Activated naive CD8-positive, alpha-beta T cell (primary cell): ENCODE results near the gene AKAP1.

ENCODE experiments used
- H3K27ac Mint-ChIP-seq: one replicate; pipeline ENCODE4 v1.8.0; 2021; ENCODE audit warnings: mixed read lengths
- H3K27me3 Mint-ChIP-seq: one replicate; pipeline ENCODE4 v1.8.0; 2021; ENCODE audit warnings: mixed read lengths
- H3K36me3 Mint-ChIP-seq: one replicate; pipeline ENCODE4 v1.8.0; 2021; ENCODE audit warnings: mixed read lengths
- H3K4me1 Mint-ChIP-seq: one replicate; pipeline ENCODE4 v1.8.0; 2021; ENCODE audit warnings: low read depth, mixed read lengths
- H3K4me3 Mint-ChIP-seq: one replicate; pipeline ENCODE4 v1.8.0; 2021; ENCODE audit warnings: mild to moderate bottlenecking, mixed read lengths
- H3K9me3 Mint-ChIP-seq: one replicate; pipeline ENCODE4 v1.8.0; 2021; ENCODE audit warnings: low read depth, mixed read lengths

The AKAP1 gene

DNA sequence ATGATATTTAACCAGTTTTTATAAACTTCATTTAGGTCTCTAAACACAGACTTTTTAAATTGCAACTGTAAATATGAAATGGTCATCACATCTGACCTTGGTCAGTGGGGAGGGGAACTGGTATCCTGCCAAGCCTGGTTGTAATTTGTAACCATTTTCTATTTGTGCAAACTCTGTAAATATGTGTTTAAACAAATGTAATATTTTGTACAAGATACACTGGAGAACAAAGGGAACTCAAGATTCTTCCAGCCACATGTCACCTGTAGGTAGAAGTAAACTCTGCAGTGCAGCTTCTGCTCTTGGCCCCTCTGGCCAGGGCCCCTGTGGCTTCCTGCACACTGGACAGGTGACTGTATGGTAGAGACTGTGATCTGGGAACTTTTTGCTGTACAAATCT is 35.8 kb downstream of the AKAP1 start:
- Mint-ChIP-seq H3K9me3 (no peaks in the 10 kb centered on the region), H3K27me3 (no peaks in the 10 kb centered on the region), H3K4me1 (no peaks in the 10 kb centered on the region), H3K4me3 (no peak overlapping the region), H3K27ac (no peak overlapping the region), H3K36me3 (peaks cover 10% of the 10 kb centered on the region)

DNA sequence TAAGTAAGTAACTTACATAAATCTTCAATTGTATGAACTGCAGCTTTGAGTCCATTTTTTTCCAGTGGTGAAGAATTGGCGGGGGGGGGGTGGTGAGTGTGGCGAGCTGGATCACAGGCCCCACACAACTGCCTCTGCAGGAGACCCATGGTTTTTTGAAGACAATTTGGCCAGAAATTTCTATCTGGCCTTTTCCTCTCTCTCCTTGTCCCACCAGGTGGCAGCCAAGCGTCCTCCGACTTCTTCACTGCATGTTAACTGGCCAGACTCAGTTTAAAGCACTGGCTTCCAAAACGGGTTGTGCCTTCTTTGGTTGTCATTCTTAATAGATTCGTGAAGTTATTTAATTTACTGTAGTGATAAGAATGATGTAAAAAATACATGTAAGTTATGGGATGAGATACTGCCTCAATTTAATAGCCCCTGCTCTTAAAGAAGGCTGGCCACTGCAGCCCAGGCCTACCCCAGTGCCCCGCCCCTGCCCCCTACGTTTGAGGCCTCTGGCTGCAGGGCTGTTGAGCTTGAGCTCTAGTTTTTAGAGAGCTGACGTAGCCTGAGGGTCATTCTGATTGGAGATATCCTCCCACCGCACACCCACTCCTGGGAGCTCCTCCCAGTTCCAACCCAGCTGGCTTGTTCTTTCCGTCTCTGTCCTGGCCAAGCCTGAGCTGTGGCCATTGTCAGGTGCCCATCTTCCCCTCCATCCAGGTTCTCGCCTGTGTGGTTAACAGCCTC is 36.4 kb downstream of the AKAP1 start:
- Mint-ChIP-seq H3K9me3 (no peaks in the 10 kb centered on the region), H3K4me3 (no peak overlapping the region), H3K27me3 (no peaks in the 10 kb centered on the region), H3K36me3 (peaks cover 10% of the 10 kb centered on the region), H3K4me1 (no peaks in the 10 kb centered on the region), H3K27ac (no peak overlapping the region)

DNA sequence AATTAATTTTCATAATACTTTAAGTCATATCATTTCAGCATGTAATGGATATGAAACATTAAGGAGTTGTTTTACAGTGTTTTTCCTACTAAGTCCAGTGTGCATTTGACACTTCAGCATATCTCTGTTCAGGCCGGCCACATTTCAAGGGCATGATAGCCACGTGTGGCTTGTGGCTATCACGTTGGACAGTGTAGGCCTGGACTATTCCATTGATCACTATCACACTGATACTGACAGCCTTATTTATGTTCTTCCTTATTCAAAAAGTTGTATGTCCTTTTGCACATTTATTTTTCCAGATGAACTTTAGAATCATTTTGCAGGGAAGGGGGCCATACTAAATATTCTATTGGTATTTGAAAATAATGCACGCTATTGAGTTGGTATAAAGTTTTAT is 39.0 kb downstream of the AKAP1 start:
- Mint-ChIP-seq H3K27ac (no peak overlapping the region), H3K36me3 (peaks cover 3% of the 10 kb centered on the region), H3K4me3 (no peak overlapping the region), H3K4me1 (no peaks in the 10 kb centered on the region), H3K9me3 (no peaks in the 10 kb centered on the region), H3K27me3 (no peaks in the 10 kb centered on the region)

DNA sequence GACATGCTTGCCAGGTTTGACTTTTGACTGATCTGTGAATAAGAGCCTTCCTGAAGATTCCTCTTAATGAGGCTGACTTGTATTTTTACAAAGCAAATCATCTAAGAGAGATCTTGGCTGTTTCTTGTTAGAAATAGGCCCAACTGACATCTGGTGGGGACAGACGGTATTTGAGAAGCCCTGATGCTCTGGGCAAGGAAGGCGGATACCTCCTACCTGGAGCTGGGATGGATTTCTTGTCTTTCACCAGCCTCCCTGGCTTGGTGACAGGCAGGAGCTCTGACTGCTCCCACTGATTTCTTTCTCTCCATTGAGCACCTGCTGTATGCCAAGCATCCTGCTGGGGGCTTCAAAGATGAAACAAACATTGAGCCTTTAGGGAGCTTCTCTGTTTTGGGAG is 40.4 kb downstream of the AKAP1 start:
- peaks cover 3% of the 10 kb centered on the region for H3K36me3 Mint-ChIP-seq
- H3K4me3 Mint-ChIP-seq, result no peak overlapping the region
- no peaks in the 10 kb centered on the region for H3K4me1 Mint-ChIP-seq
- H3K27ac Mint-ChIP-seq, result no peak overlapping the region
- H3K9me3 Mint-ChIP-seq, result no peaks in the 10 kb centered on the region
- no peaks in the 10 kb centered on the region for H3K27me3 Mint-ChIP-seq

DNA sequence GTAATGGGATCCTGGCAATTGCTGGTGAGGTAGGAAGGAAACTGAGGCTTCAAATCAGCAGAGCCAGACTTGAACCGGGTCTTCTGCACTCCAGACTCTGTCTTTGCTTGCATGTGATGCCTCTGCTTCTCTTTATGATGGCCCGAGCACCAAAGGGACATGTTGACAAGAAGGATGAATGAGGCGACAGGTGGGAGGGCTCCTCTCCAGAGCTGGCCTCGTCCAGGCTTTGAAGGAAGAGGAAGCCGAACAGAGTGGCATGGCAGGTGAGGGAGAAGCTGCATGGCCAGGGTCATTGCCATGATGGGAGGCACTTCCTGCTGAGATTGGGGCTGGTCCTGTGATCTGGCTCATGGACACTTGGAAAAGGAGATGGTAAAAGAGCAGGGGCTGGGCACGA is 40.8 kb downstream of the AKAP1 start:
- H3K27ac Mint-ChIP-seq, result peak overlapping the region; percentile 1
- peaks cover 1% of the 10 kb centered on the region for H3K4me1 Mint-ChIP-seq
- no peaks in the 10 kb centered on the region for H3K9me3 Mint-ChIP-seq
- H3K4me3 Mint-ChIP-seq, result no peak overlapping the region
- H3K36me3 Mint-ChIP-seq, result no peaks in the 10 kb centered on the region
- no peaks in the 10 kb centered on the region for H3K27me3 Mint-ChIP-seq

DNA sequence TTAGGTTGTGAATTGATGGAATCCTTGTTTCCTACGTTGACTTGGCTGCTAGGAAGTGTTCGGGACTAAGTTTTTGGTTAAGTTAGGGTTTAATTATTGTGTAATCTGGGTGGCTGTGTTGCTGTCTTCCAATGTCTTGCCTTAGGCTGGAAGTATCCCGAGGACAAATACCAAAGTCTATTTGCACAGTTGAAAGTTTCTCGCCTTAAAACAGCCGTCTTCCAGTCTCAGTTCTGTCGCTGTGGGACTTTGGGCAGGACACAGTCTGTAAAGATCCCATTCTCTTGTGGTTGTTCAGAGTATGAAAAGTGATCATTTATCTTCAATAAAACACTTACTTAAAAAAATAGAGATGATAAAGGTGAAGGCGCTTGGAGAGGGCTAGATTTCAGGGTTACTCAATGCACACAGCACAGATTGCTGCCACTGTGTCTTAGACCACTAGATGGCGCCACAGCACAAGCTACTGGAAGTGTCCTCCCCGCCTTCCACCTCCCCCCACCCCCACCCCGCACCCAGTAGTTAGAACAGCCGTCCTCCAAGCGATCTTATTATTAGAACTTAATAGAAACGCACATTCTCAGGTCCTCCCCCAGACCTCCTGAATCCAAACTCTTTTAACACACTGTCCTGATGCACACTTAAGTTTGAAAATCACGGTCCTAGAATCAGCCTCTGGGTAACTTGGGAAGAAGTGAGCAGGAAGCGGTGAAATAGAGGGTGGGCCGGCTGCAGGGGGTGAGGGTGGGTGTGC is 45.8 kb downstream of the AKAP1 start:
- Mint-ChIP-seq H3K9me3 (no peaks in the 10 kb centered on the region), H3K4me3 (peak overlapping the region; percentile 5), H3K36me3 (no peaks in the 10 kb centered on the region), H3K4me1 (peaks cover 7% of the 10 kb centered on the region), H3K27me3 (no peaks in the 10 kb centered on the region), H3K27ac (no peak overlapping the region)

DNA sequence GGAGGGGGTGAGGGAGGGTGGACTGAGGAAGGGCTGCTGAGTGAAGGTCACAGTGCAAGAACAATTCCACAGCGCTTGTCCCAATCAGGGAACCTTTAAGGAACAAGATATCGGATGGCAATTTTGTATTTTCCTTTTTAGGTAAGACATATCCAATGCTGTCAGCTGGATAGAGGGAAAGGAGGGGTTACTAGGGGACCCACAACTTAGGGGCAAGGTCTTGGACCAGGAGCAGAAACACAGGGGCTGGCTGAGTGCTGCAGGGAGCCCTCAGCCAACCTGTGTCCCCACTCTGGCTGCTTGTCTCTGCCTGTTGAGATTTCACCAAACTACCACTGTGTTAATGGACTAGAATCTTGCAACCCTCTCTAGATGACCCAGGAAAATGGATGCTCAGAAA is 47.6 kb downstream of the AKAP1 start:
- Mint-ChIP-seq H3K36me3 (no peaks in the 10 kb centered on the region), H3K4me1 (peaks cover 12% of the 10 kb centered on the region), H3K9me3 (no peaks in the 10 kb centered on the region), H3K27ac (no peak overlapping the region), H3K4me3 (no peak overlapping the region), H3K27me3 (no peaks in the 10 kb centered on the region)

DNA sequence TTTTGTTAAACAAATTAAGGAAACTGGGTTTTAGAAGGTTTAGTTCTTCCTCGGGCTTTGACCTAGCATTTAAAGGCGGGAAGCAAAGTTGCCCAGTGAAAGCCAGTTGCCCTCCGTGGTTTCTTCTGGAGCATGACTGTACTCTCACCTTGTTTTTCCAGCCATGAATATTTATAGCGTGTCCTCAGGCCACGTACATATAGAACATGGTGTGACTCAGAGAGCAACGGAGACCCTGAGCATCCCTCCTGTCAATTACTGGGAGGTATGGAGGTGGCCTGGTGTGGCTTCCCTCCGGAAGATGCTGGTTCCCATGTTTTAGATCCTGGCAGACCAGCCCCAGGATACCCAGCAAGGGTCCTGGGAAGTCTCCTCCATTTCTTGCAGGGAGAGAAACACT is 48.4 kb downstream of the AKAP1 start:
- Mint-ChIP-seq H3K4me3 (no peak overlapping the region), H3K4me1 (peaks cover 12% of the 10 kb centered on the region), H3K27me3 (no peaks in the 10 kb centered on the region), H3K9me3 (no peaks in the 10 kb centered on the region), H3K27ac (no peak overlapping the region), H3K36me3 (no peaks in the 10 kb centered on the region)

DNA sequence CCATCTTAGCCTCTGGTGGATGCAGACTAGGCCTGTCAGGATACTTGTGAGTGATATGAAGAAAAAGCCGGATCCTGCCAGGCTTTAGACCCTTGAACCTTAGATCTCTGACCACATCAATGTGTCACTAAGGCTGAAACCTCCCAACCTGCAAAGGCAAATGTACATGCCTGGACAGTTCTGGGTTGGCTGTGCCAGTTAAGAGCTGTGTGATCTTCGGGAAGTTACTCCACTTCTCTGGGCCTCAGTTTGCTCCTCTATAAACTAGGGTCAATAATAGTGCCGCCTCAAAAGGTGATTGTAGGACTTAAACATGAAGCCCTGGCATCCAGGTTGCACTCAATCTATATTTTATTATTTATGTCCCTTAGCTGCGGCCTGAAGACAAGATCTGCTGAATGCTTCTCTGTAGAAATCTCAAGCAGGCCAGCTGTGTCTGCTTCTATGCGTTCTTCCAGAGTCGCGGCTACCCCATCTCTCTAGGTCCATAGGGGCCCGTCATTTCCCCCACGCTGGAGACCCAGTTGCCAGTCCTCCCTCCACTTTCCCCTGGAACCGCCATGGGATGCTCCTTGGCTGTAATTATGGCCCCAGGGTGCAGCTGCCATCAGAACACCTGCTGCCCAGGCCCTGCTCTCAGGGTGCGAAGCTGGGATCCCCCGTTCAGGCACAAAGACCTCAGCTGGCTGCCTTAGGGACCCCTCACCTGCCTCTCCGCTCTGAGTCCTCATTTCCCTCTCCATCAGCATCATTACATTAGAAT is 50.2 kb downstream of the AKAP1 start:
- Mint-ChIP-seq H3K27ac (no peak overlapping the region), H3K4me3 (no peak overlapping the region), H3K27me3 (no peaks in the 10 kb centered on the region), H3K9me3 (no peaks in the 10 kb centered on the region), H3K36me3 (no peaks in the 10 kb centered on the region), H3K4me1 (peaks cover 12% of the 10 kb centered on the region)

DNA sequence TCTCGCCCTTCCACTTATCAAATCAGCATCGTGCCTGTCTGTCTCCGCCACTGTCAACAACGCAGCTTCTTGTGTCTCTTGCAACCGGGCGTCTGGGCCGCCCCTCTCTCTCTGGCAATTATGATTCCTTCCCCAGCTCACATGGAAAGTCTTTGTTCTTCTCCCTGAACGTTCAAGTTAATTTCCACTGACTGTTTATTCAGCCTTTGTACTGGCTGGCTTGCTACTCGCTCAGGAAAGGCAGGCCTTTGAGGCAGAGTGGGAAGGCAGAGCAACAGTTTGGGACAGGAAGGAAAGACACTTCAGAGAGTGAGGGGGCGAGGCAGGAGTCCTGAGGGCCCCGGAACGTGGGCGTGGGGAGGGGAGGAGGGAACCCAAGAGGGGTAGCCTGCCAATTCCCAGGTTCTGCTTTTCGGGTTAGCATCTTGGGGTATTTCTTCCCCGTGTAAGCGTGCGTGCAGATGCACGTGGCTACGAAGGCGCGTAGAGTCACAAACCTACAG is 50.8 kb downstream of the AKAP1 start:
- peak overlapping the region; percentile 21 for H3K4me3 Mint-ChIP-seq
- H3K27ac Mint-ChIP-seq, result no peak overlapping the region
- peaks cover 11% of the 10 kb centered on the region for H3K4me1 Mint-ChIP-seq
- no peaks in the 10 kb centered on the region for H3K9me3 Mint-ChIP-seq
- no peaks in the 10 kb centered on the region for H3K36me3 Mint-ChIP-seq
- no peaks in the 10 kb centered on the region for H3K27me3 Mint-ChIP-seq

DNA sequence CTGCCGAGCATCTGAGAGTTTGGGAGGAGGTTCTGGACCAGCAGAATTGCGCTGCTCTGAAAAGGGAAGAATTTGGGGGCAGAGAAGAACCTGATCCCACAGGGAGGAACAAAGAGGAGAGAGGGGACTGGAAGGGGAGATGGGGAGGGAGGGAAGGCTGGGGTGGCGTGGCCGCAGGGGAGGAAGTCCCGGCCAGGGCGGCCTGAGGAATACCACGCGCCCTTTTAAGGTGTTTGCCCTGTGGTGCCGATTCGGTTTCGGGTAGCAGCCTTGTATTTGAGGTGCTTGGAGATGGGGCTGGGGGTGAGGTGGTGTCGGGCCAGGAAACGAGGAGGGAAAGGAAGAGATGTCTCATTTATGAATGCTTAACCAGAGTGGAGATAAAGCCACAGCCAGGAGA is 51.3 kb downstream of the AKAP1 start:
- no peaks in the 10 kb centered on the region for H3K27me3 Mint-ChIP-seq
- H3K4me3 Mint-ChIP-seq, result no peak overlapping the region
- no peak overlapping the region for H3K27ac Mint-ChIP-seq
- H3K36me3 Mint-ChIP-seq, result no peaks in the 10 kb centered on the region
- H3K9me3 Mint-ChIP-seq, result no peaks in the 10 kb centered on the region
- peaks cover 11% of the 10 kb centered on the region for H3K4me1 Mint-ChIP-seq

DNA sequence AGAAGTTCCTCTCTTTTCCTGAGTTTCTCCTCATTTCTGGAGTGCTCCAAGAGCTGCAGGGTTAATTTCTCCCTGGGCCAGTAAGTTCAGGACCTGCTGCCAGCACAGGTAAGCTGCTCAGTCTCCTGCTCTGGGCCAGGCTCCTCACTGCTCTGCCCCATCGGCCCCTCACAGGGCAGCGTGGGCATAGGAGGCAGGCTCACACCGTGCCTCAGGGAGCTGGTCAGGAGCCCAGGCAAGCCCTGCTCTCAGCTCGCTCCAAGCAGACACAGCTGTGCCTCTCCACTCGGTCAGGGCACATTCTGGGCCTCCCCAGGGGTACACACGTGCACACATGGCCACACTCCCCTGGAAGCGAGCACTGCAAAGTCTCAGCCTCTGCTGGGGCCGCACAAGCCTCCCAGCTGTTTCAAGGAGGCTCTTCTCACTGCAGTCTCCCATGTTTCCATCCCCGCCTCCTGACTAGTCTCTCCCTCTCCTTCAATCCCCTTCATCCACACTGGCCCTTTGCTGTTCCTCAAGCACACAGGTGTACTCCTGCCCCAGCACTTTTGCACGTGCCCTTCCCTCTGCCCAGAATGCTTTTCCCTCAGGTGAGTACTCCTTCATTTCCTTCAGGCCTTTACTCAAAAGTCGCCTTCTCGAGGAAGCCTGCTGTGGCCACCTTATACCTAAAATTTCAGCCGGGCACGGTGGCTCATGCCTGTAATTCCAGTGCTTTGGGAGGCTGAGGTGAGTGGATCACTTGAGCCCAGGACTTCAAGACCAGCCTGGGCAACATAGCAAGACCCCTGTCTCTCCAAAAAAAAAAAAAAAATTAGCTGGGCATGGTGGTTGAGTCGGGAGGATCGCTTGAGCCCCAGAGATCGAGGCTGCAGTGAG is 53.2 kb downstream of the AKAP1 start:
- no peak overlapping the region for H3K4me3 Mint-ChIP-seq

DNA sequence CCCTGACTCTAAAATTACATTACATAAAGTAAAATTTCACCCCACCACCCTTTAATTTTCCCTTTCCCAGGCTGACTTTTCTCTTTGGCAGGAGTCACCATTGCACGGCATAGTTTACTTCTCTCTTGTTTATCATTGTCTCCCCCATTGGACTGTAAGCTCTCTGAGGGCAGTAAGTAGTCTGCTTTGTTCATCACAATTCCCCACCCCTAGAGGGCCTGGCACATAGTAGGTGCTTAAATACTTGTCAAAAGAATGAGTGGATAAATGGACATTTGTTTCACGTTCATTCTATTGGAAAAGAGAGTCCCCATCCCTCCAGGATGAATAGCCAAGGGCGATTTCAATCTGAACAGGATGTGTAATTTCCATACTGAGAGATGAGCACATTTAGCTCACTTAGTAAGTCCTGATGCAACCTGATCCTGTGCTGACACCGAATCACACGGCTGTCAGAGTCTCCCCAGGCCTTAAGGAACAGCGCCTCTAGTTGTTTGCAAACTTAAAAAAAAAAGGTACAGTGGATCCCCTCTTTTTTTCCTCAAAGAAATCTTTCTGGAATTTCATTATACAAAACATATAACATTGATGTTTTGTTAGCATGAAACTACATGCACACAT is 54.0 kb downstream of the AKAP1 start:
- H3K27ac Mint-ChIP-seq, result no peak overlapping the region
- H3K27me3 Mint-ChIP-seq, result no peaks in the 10 kb centered on the region
- no peaks in the 10 kb centered on the region for H3K36me3 Mint-ChIP-seq
- peaks cover 11% of the 10 kb centered on the region for H3K4me1 Mint-ChIP-seq
- H3K4me3 Mint-ChIP-seq, result no peak overlapping the region
- H3K9me3 Mint-ChIP-seq, result no peaks in the 10 kb centered on the region

More for the DNA sequence above, 53.2 kb downstream of the AKAP1 start:
- peaks cover 11% of the 10 kb centered on the region for H3K4me1 Mint-ChIP-seq
- H3K27ac Mint-ChIP-seq, result no peak overlapping the region
- H3K9me3 Mint-ChIP-seq, result no peaks in the 10 kb centered on the region
- no peaks in the 10 kb centered on the region for H3K36me3 Mint-ChIP-seq
- H3K27me3 Mint-ChIP-seq, result no peaks in the 10 kb centered on the region

DNA sequence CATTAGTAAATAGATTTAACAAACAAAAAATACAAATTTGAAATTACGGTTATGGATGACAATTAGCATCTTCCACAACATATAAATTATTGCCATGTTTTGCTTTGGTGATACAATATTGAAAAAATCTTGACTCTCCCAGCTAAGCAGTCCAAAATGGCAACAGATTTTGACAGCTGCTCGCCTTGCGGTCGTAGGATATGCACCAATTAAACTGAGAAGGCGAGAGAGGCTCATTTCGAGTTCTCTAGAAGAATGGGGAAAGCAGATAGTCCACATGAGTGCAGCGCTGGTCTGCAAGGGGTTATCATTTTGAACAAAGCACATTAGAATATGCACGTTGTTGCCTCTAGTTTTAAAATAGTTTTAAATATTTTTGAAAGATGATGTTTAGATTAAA is 55.3 kb downstream of the AKAP1 start:
- no peak overlapping the region for H3K27ac Mint-ChIP-seq
- peaks cover 11% of the 10 kb centered on the region for H3K4me1 Mint-ChIP-seq
- H3K4me3 Mint-ChIP-seq, result no peak overlapping the region
- H3K9me3 Mint-ChIP-seq, result no peaks in the 10 kb centered on the region
- H3K27me3 Mint-ChIP-seq, result no peaks in the 10 kb centered on the region
- no peaks in the 10 kb centered on the region for H3K36me3 Mint-ChIP-seq
